Left lobe of liver (tissue), 2 donors: ENCODE results near the gene TBCK. TPM values are rescaled to one million over a fixed set of nuclear protein-coding genes. Genes with fewer than 3 reads are reported as not detected.

Source experiments
- ATAC-seq: fragments of 200-7000 bp; cut with Tn5 transposase; one replicate; pipeline ENCODE4 v1.9.1; 2020; ENCODE audit warnings: mild to moderate bottlenecking, moderate library complexity
- DNase-seq: peaks from one replicate; pipeline ENCODE4 v3.0.0-alpha.2; 2020; ENCODE audit warnings: low spot score
- total RNA-seq: library from RNA; stranded (reverse); gene quantifications from one replicate; pipeline ENCODE4 v1.2.1, GENCODE V29; 2021
- donor health status: DM: no; HTN: no; CAD: no; lungs with moderate emphysema.
- donor health status: DM: no; HTN: yes; CAD: no.

The TBCK gene
- total RNA-seq, 1 donor from 2014 or later, result 17.6 TPM

DNA sequence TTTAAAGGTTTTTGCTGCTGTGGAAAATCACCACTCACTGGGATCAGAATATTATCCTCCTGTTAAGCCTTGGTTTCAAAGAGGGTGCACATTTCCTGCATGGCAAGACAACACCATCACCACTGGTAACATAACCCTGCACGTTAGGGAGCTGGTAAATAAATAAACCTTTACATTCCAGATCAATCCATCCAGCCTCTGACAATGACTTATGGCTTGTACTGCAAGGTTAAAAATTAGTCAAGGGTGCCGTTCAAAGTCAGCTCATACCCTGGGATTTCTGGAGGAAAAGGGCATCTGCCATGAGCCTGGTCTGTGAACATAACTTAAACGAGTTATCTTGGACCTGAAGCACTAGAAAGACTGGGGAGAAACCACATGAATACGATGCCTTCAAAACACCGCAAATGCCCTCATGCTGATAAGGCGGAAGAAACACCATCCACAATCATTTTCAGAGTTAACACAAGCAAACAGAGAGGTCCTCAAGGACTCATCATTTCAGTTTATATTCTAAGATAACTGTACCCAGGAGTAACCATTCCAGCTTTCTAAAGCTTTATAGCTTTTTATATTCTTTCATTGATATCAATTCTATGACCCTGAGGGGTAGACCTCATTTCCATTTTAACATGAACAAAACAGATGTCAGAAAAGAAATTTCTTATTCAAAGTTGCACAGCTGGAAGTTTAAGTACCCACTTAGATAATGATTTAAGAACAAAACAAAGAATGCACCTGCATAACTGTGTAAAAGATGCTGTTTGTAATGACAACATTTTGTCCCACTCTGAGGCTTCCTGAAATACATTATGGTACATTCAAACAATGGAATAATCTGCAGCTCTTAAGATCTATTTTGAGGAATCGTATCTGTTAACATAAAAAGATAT, 317.6 kb downstream of the TBCK start:
- no peak for DNase-seq
- no peak for ATAC-seq

DNA sequence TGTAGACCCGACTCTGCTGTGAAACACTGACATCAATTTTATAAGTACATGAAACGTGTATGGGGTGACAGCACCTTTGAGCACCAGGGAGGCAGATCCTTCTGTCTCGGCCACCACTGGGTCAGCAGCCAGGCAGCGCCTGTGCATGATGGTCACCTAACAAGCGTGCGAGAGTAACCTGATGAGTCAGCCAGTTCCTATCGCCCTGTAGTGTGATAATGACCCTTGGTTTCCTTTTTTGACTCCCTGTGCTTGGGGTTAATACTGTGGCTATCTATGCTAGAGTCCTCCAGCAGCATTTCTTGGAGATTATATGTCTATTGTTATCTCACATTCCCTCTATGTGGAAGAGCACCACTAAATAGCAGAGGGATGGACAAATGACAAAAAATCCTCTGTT, 319.2 kb downstream of the TBCK start:
- DNase-seq (no peak), ATAC-seq (no peak)

DNA sequence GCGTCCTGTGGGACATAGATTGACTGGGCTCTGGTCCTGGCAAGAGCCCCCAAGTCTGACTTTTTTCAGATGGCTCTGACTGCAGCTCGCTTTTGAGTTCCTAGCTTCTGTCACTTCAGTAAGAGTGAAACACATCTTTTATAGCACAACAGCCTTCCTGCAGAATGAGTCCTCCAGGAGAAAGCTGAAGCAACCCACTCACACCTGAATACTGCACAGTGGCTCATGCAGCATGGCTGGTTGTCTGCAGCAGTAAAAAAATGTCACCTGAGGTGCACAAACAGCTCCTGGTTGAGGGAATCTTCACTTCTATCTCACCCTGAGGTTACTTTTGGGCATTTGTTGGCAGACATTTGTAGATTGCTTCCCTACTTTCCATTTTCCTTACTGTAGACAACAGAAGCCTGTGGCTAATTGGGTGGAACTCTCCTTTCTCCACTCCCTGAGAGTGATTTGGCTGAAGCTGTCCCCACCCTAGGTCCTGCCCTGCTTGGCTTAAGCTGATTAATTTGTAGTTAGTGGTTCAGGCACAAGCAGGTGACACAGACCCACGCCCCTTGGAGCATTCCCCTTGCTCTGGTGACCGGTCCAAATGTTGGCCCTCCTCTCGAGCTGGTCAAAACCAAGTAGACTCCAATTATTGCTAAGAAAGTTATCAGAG, 321.0 kb downstream of the TBCK start:
- DNase-seq, result no peak
- ATAC-seq, result no peak

DNA sequence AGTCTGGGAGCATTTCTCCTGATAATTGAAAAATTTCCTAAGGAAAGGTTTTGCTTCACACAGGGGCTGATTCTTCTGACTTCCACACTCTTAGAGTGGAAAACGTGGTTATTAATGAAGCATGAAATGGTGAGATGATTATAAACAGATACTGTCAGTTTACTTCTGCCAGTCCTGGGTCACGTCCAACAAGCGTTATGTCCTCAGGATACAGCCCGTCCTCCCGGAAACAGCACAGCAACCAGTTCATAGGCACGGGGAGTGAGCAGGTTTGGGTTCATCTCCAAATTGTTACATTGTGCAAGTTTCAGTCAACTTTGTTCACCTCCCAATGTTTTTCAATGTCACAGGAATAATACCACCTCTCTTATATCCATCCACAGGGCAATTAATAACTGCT, 321.9 kb downstream of the TBCK start:
- DNase-seq (no peak), ATAC-seq (no peak)

DNA sequence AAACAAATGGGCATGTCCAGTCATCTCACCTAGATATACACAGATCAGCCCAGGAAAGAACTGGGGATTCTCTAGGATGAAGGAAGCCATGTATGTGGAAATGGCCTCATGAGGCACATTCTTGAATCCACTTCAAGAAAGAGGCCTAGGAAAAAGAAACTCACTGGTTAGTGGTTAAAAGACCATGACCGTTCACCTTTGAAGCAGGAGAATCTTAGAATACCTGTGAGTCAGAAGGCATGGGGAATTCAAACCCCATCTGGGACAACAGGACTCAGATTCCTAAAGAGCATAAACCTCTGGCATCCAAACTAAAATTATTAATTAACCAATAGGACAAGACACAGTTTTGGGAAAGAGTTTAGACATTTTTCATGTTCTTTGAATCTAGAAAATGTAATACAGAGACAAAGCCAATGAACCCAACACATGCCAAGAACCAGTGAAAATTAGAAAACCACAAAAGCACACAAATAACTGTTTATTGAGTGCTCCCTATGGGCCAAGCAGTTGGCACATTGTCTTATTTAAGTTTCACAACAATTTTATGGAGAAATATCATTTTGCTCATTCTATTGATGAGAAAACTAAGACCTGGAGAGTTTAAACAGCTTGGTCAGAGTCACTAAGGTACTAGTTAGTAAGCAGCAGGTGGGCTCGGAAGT, 323.2 kb downstream of the TBCK start:
- ATAC-seq (no peak), DNase-seq (no peak)

DNA sequence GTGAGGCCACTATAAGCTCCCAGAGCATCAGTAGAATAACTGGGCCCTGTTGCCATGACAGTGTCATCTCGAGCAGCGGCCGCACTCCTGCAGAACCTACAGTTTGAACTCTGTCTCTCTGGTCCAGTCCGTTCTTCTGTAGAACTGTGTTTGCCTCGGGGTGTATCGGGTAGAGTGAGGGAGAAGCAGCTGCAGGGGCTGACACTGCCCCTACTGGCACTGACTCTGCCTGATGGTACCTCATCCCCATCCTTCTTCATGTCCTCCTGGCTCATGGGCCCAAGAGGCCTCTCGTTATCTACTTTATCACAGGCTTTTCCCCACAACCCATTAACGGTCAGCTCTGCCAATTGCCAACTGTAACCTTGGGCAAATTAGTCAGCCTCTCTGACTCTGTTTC, 324.3 kb downstream of the TBCK start:
- no peak for DNase-seq
- ATAC-seq, result no peak

Other genes starting within 250 kb of the TBCK start
- 14.3 TPM for gene AIMP1, start 341 bp upstream of the TBCK start, total RNA-seq
- not detected for gene GIMD1, start 52.6 kb upstream of the TBCK start, total RNA-seq